Left ventricle myocardium inferior (tissue), 1 donor: ENCODE results near the gene NUBP2. TPM values are rescaled to one million over a fixed set of nuclear protein-coding genes. Genes with fewer than 3 reads are reported as not detected.

Source experiments
- DNase-seq: peaks from one replicate; pipeline ENCODE4 v3.0.0-alpha.2; 2020
- H3K27ac ChIP-seq: fragments of 200-600 bp; replicated peaks from 2 replicates; pipeline ENCODE4 v1.8.0; 2021
- H3K27me3 ChIP-seq: fragments of 200-600 bp; 2 replicates; pipeline ENCODE4 v1.8.0; 2021; ENCODE audit warnings: low read depth
- H3K36me3 ChIP-seq: fragments of 200-600 bp; 2 replicates; pipeline ENCODE4 v1.8.0; 2021
- H3K4me1 ChIP-seq: fragments of 200-600 bp; 2 replicates; pipeline ENCODE4 v1.8.0; 2021
- H3K4me3 ChIP-seq: fragments of 200-600 bp; 2 replicates; pipeline ENCODE4 v1.8.0; 2021; ENCODE audit warnings: mild to moderate bottlenecking, moderate library complexity
- H3K9me3 ChIP-seq: fragments of 200-600 bp; replicated peaks from 2 replicates; pipeline ENCODE4 v1.8.0; 2021
- CTCF ChIP-seq: fragments of 200-600 bp; IDR thresholded peaks from 2 replicates; pipeline ENCODE4 v1.8.0; 2021; ENCODE audit warnings: antibody characterized with exemption, mild to moderate bottlenecking, borderline replicate concordance
- intact Hi-C: fragments of 100-400 bp; cut with micrococcal nuclease; formaldehyde crosslinking; loops from one replicate; pipeline ENCODE4 v1.11.0; 2022
- long read RNA-seq: library from polyadenylated mRNA; unstranded; transcript quantifications from one replicate; pipeline ENCODE4 v2.0.0, GENCODE V29; 2021
- total RNA-seq: library from RNA; stranded (reverse); fragmentation: NEBNext Ultra II Directional; extraction: Animal tissue kit (Norgen Biotek cat#: 25700); gene quantifications from one replicate; pipeline ENCODE4 v1.2.1, GENCODE V29; 2021
- donor health status: DM: no; HTN: yes; CAD: no; lungs with severe emphysema.

Gene NUBP2
- 36.2 TPM for total RNA-seq
- long read RNA-seq, transcript NUBP2-215 (6 exons, 1,173 nt), result minor isoform, 28 of 96 reads
- long read RNA-seq, transcript NUBP2-201 (7 exons, 1,413 nt), result major isoform, 48 of 96 reads
- long read RNA-seq, partial matches to known transcripts, result 3 of 96 reads
- long read RNA-seq, other reads (novel, unspliced or antisense), result 12 of 96 reads

- peak; percentile 100 for DNase-seq
- intact Hi-C loops, result no loop called here
- peak within 1 kb of the TSS; percentile 96 for H3K4me3 ChIP-seq
- H3K27me3 ChIP-seq, result no peaks in the 10 kb centered on the region
- H3K27ac ChIP-seq, result peak within 1 kb of the TSS; percentile 91
- no peaks in the 10 kb centered on the region for H3K9me3 ChIP-seq
- H3K36me3 ChIP-seq, result peaks cover 49% of the 10 kb centered on the region
- TF ChIP-seq CTCF, result no peak
- H3K4me1 ChIP-seq, result peaks cover 66% of the 10 kb centered on the region
Observed at GRCh38 chr16:1782408-1783264, at the start of gene NUBP2, which contains the start of gene SPSB3. Gene NUBP2, plus strand, starts transcription at chr16:1782960. Its CDS starts 61 bp downstream, at chr16:1783021. Gene SPSB3, minus strand, starts transcription at chr16:1782571. Its CDS starts 1,088 bp downstream, at chr16:1781483.

GRCh38 chr16:1734123-1734522 lies 48.6 kb upstream of the NUBP2 start:
- no peak overlapping the region for H3K4me3 ChIP-seq

GRCh38 chr16:1734816-1735215 lies 47.9 kb upstream of the NUBP2 start:
- Histone ChIP-seq H3K27me3 (no peaks in the 10 kb centered on the region), H3K36me3 (peaks cover 47% of the 10 kb centered on the region), H3K9me3 (no peaks in the 10 kb centered on the region), H3K27ac (no peak overlapping the region), H3K4me3 (no peak overlapping the region), H3K4me1 (no peaks in the 10 kb centered on the region)
- intact Hi-C loops, result no loop called here
- TF ChIP-seq CTCF, result no peak
- no peak for DNase-seq

More at GRCh38 chr16:1734123-1734522, 48.6 kb upstream of the NUBP2 start:
- Histone ChIP-seq H3K4me1 (no peaks in the 10 kb centered on the region), H3K36me3 (peaks cover 54% of the 10 kb centered on the region), H3K27ac (no peak overlapping the region), H3K27me3 (no peaks in the 10 kb centered on the region), H3K9me3 (no peaks in the 10 kb centered on the region)
- intact Hi-C loops, result no loop called here
- no peak for TF ChIP-seq CTCF
- DNase-seq, result no peak

GRCh38 chr16:1740234-1740633 lies 42.5 kb upstream of the NUBP2 start:
- Histone ChIP-seq H3K4me1 (no peaks in the 10 kb centered on the region), H3K36me3 (peaks cover 26% of the 10 kb centered on the region), H3K4me3 (no peak overlapping the region), H3K27ac (no peak overlapping the region), H3K27me3 (no peaks in the 10 kb centered on the region), H3K9me3 (no peaks in the 10 kb centered on the region)
- no peak for DNase-seq
- TF ChIP-seq CTCF, result no peak
- intact Hi-C loops, result no loop called here

GRCh38 chr16:1740781-1741490 lies 41.8 kb upstream of the NUBP2 start:
- intact Hi-C loops, result no loop called here
- no peaks in the 10 kb centered on the region for H3K4me1 ChIP-seq

More at GRCh38 chr16:1740781-1741490, 41.8 kb upstream of the NUBP2 start:
- Histone ChIP-seq H3K9me3 (no peaks in the 10 kb centered on the region), H3K36me3 (peaks cover 33% of the 10 kb centered on the region), H3K4me3 (no peak overlapping the region), H3K27ac (no peak overlapping the region), H3K27me3 (no peaks in the 10 kb centered on the region)
- TF ChIP-seq CTCF, result no peak
- no peak for DNase-seq
